HCT116 (cell line): Measurements from ENCODE around the gene CFAP300. TPM values are rescaled to one million over a fixed set of nuclear protein-coding genes. Genes with fewer than 3 reads are reported as not detected.
A peak's percentile ranks its signal among the peaks of the same experiment; 100 is the strongest.

ENCODE experiments used
- ATAC-seq: fragments of 200-7000 bp; cut with Tn5 transposase; 2 replicates; pipeline ENCODE4 v1.9.1; 2020; ENCODE audit warnings: mild to moderate bottlenecking, moderate library complexity
- BruUV-seq: library from RNA; stranded (reverse); fragments of 400-500 nt; replicated peaks from 2 replicates; lab custom pipeline; 2021; lab: Mats Ljungman, UMichigan
- CTCF ChIA-PET: fragments of 300-600 bp; sonication (Branson Sonifier 250); formaldehyde crosslinking; loops from one replicate; lab custom pipeline; 2021; ENCODE audit warnings: antibody characterized with exemption; lab: Charles Lee
- POLR2A ChIA-PET: fragments of 300-600, 350-600 bp; sonication (Branson Sonifier 250); formaldehyde crosslinking; loops from one replicate; lab custom pipeline; 2021; ENCODE audit warnings: antibody characterized with exemption; lab: Charles Lee
- RAD21 ChIA-PET, 2 experiments: fragments of 300-600 bp; sonication (Branson Sonifier 250); formaldehyde crosslinking; loops; one replicate each; lab custom pipeline; 2023; ENCODE audit warnings: low total read pairs in 2 of 2; ENCODE audit not compliant: uncharacterized antibody in 2 of 2, unreplicated experiment in 2 of 2, low non-redundant PET in 1 of 2; lab: Charles Lee
- DNase-seq: peaks from one replicate; pipeline ENCODE4 v3.0.0-alpha.2; 2010; ENCODE audit warnings: low read depth, low spot score
- H2AFZ ChIP-seq: fragments of 200-600 bp; shearing (Covaris generic), sonication (generic); 2 replicates; pipeline ENCODE4 v1.6.1; 2017; ENCODE audit warnings: low read depth, mixed run types, mixed read lengths, antibody characterized with exemption, low read length; ENCODE audit not compliant: poor library complexity, severe bottlenecking
- H3K27ac ChIP-seq: 2 replicates; pipeline ENCODE4 v1.5.1; 2012; ENCODE audit warnings: low read depth, low read length
- H3K27me3 ChIP-seq: fragments of 200-600 bp; sonication (generic); 2 replicates; pipeline ENCODE4 v1.6.1; 2016; ENCODE audit warnings: mixed run types, low read length, mixed read lengths; ENCODE audit not compliant: insufficient read depth
- H3K36me3 ChIP-seq, 2 experiments: fragments of 200-500 bp in 1 of 2; fragments of 200-600 bp in 1 of 2; sonication (Bioruptor generic) in 1 of 2; sonication (generic) in 1 of 2; 2 replicates each; pipeline versions ENCODE4 v1.5.1 to v1.6.1; 2014 to 2016; ENCODE audit warnings: low read length in 2 of 2, inconsistent platforms in 1 of 2, mixed read lengths in 1 of 2, mixed run types in 1 of 2; ENCODE audit not compliant: insufficient read depth in 2 of 2, control insufficient read depth in 1 of 2
- H3K4me1 ChIP-seq, 2 experiments: fragments of 200-600 bp in 1 of 2; sonication (generic) in 1 of 2; 2 replicates each; pipeline versions ENCODE4 v1.5.1 to v1.6.1; 2012 to 2017; ENCODE audit warnings: low read length in 2 of 2, inconsistent platforms in 1 of 2, mild to moderate bottlenecking in 1 of 2, mixed read lengths in 1 of 2, mixed run types in 1 of 2, moderate library complexity in 1 of 2; ENCODE audit not compliant: insufficient read depth in 2 of 2, control insufficient read depth in 1 of 2
- H3K4me2 ChIP-seq: fragments of 200-600 bp; sonication (generic); 2 replicates; pipeline ENCODE4 v1.6.1; 2017; ENCODE audit warnings: mixed run types, low read length, mixed read lengths
- H3K4me3 ChIP-seq, 2 experiments: fragments of 200-600 bp in 1 of 2; sonication (generic) in 1 of 2; replicated peaks in 1 of 2; 2 replicates each; pipeline ENCODE4 v1.5.1; 2011 to 2016; ENCODE audit warnings: low read length in 2 of 2, control low read depth in 1 of 2, low read depth in 1 of 2, mild to moderate bottlenecking in 1 of 2, mixed read lengths in 1 of 2, mixed run types in 1 of 2
- H3K79me2 ChIP-seq: fragments of 200-600 bp; sonication (generic); 2 replicates; pipeline ENCODE4 v1.6.1; 2017; ENCODE audit warnings: mild to moderate bottlenecking, mixed run types, low read length, moderate library complexity, mixed read lengths; ENCODE audit not compliant: insufficient read depth
- H3K9ac ChIP-seq: fragments of 200-600 bp; sonication (generic); 2 replicates; pipeline ENCODE4 v1.6.1; 2016; ENCODE audit warnings: low read length, mixed read lengths
- H3K9me2 ChIP-seq: fragments of 200-600 bp; sonication (generic), shearing (Covaris generic); 2 replicates; pipeline ENCODE4 v1.6.1; 2017; ENCODE audit warnings: mixed run types, mild to moderate bottlenecking, moderate library complexity; ENCODE audit not compliant: insufficient read depth
- H3K9me3 ChIP-seq, 2 experiments: fragments of 200-500 bp in 1 of 2; fragments of 200-600 bp in 1 of 2; sonication (Bioruptor generic) in 1 of 2; sonication (generic) in 1 of 2; 2 replicates each; pipeline ENCODE4 v1.6.1; 2014 to 2017; ENCODE audit warnings: low read length in 2 of 2, mixed read lengths in 2 of 2, inconsistent platforms in 1 of 2, low read depth in 1 of 2, mild to moderate bottlenecking in 1 of 2, mixed run types in 1 of 2, moderate library complexity in 1 of 2; ENCODE audit not compliant: control insufficient read depth in 1 of 2, insufficient read depth in 1 of 2
- H4K20me1 ChIP-seq: fragments of 200-600 bp; sonication (generic), shearing (Covaris generic); 2 replicates; pipeline ENCODE4 v1.6.1; 2017; ENCODE audit warnings: mixed run types, mild to moderate bottlenecking, moderate library complexity; ENCODE audit not compliant: insufficient read depth
- CEBPB ChIP-seq: IDR thresholded peaks from 2 replicates; pipeline ENCODE4 v1.6.1; 2012; ENCODE audit warnings: low read depth
- EZH2 ChIP-seq: fragments of 200-600 bp; sonication (generic); IDR thresholded peaks from 2 replicates; pipeline ENCODE4 v1.6.1; 2017; ENCODE audit warnings: antibody characterized with exemption, mixed run types
- EZH2phosphoT487 ChIP-seq: fragments of 200-600 bp; IDR thresholded peaks from 2 replicates; pipeline ENCODE4 v1.6.1; 2018; ENCODE audit warnings: antibody characterized with exemption, borderline replicate concordance
- JUND ChIP-seq: IDR thresholded peaks from 2 replicates; pipeline ENCODE4 v1.6.1; 2012
- POLR2A ChIP-seq: IDR thresholded peaks from 2 replicates; pipeline ENCODE4 v1.7.0; 2011; ENCODE audit warnings: borderline replicate concordance; ENCODE audit not compliant: insufficient read depth, insufficient read length; ENCODE audit errors: extremely low read depth
- YY1 ChIP-seq: IDR thresholded peaks from 2 replicates; pipeline ENCODE4 v1.6.1; 2011; ENCODE audit warnings: low read length, low read depth, moderate library complexity, mild to moderate bottlenecking; ENCODE audit not compliant: insufficient replicate concordance; ENCODE audit errors: extremely low read depth
- ZFX ChIP-seq: fragments of 450-650 bp; IDR thresholded peaks from 2 replicates; pipeline ENCODE4 v1.6.1; 2017
- intact Hi-C: fragments of 100-400 bp; cut with micrococcal nuclease; formaldehyde crosslinking; loops from 2 replicates; pipeline ENCODE4 v1.10.0; 2022
- total RNA-seq: library from RNA; stranded (reverse); gene quantifications from one replicate; pipeline ENCODE4 v1.2.1, GENCODE V29; 2021; ENCODE audit not compliant: unreplicated experiment
- TF ChIP-seq, protein P1 (sequence below): IDR thresholded peaks from 2 replicates; pipeline ENCODE4 v1.6.1; 2012; ENCODE audit warnings: low read depth

The CFAP300 gene
- total RNA-seq, 1 experiment from 2014 or later: not detected

DNA sequence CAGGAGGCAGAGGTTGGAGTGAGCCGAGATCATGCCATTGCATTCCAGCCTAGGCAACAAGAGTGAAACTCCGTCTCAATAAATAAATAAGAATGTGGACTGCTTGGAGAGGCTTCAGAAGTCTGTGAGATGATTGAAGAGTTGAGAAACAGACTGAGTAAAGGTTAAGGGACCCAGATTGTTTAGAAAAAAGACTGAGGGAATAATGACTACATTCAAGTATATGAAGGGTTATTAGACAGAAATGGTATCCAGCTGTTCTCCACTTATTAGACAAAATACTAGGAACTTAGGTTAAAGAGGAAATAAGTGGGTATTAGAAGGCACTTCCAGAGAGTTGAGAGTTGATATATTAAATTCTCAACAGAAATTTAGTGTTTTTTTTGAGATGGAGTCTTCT is 52.5 kb downstream of the CFAP300 start:
- Histone ChIP-seq H3K4me3 (no peak overlapping the region), H2AFZ (no peak overlapping the region), H3K79me2 (no peaks in the 10 kb centered on the region), H3K4me2 (no peak overlapping the region), H3K36me3 (no peaks in the 10 kb centered on the region), H3K9ac (no peak overlapping the region), H3K9me3 (no peaks in the 10 kb centered on the region), H3K27ac (no peak overlapping the region), H3K9me2 (no peaks in the 10 kb centered on the region), H4K20me1 (no peaks in the 10 kb centered on the region), H3K27me3 (no peaks in the 10 kb centered on the region), H3K4me1 (no peaks in the 10 kb centered on the region)
- ChIA-PET POLR2A (no interaction called here), CTCF (no interaction called here), RAD21 (no interaction called here)
- ATAC-seq: no peak
- TF ChIP-seq YY1: no peak
- no peak for TF ChIP-seq EZH2phosphoT487
- TF ChIP-seq POLR2A: no peak
- TF ChIP-seq, protein P1, sequence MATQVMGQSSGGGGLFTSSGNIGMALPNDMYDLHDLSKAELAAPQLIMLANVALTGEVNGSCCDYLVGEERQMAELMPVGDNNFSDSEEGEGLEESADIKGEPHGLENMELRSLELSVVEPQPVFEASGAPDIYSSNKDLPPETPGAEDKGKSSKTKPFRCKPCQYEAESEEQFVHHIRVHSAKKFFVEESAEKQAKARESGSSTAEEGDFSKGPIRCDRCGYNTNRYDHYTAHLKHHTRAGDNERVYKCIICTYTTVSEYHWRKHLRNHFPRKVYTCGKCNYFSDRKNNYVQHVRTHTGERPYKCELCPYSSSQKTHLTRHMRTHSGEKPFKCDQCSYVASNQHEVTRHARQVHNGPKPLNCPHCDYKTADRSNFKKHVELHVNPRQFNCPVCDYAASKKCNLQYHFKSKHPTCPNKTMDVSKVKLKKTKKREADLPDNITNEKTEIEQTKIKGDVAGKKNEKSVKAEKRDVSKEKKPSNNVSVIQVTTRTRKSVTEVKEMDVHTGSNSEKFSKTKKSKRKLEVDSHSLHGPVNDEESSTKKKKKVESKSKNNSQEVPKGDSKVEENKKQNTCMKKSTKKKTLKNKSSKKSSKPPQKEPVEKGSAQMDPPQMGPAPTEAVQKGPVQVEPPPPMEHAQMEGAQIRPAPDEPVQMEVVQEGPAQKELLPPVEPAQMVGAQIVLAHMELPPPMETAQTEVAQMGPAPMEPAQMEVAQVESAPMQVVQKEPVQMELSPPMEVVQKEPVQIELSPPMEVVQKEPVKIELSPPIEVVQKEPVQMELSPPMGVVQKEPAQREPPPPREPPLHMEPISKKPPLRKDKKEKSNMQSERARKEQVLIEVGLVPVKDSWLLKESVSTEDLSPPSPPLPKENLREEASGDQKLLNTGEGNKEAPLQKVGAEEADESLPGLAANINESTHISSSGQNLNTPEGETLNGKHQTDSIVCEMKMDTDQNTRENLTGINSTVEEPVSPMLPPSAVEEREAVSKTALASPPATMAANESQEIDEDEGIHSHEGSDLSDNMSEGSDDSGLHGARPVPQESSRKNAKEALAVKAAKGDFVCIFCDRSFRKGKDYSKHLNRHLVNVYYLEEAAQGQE: no peak
- TF ChIP-seq ZFX: no peak
- intact Hi-C loops: no loop called here
- DNase-seq: no peak
- no TSS peak for BruUV-seq

DNA sequence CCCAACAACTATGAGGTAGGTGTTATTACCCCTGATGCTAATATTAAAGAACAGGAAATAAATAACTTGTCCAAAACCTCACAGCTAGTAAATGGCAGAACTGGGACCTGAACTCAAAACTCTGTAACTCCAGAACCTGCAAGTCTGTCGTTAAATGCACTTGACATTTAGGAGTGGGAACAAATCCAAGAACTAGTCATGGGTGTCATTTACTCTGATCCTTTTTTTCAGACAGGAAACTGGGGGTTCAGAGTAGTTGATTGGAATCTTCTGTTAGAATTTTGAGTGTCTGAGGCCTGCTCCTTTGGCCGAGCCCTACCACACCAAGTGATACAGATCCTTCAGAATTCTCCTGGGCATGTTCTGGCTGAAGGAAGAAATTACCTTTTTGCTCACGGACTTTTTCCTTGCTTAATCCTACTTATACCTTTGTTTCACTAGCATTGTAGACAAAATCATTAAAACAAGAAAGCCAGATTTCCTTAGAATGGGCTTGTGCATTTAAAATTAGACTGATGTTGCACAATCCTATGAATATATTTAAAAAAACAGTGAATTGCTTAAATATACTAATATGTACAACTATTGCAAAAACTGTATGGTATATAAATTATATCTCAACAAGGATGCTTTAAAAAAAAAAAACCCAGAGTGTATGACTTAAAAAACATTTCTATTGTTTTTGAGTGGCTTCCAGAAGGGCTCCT is 61.6 kb downstream of the CFAP300 start:
- CTCF ChIA-PET: no interaction called here
- POLR2A ChIA-PET: no interaction called here
- peak overlapping the region; percentile 96 for H3K9ac ChIP-seq

More for the DNA sequence above, 61.6 kb downstream of the CFAP300 start:
- H3K36me3 ChIP-seq: no peaks in the 10 kb centered on the region
- H3K9me3 ChIP-seq: no peaks in the 10 kb centered on the region
- BruUV-seq: no TSS peak
- intact Hi-C loops: no loop called here
- peak overlapping the region; percentile 100 for H3K27ac ChIP-seq
- no peaks in the 10 kb centered on the region for H4K20me1 ChIP-seq
- TF ChIP-seq EZH2 (no peak), JUND (no peak), EZH2phosphoT487 (no peak), CEBPB (peak; percentile 50; the same call in 1 of the 2 replicates)
- no peaks in the 10 kb centered on the region for H3K27me3 ChIP-seq
- no peak for DNase-seq
- H3K4me2 ChIP-seq: peak overlapping the region; percentile 91
- peak overlapping the region; percentile 82 to 83 for H3K4me3 ChIP-seq
- no peaks in the 10 kb centered on the region for H3K9me2 ChIP-seq
- ATAC-seq: no peak
- peaks cover 32% of the 10 kb centered on the region for H3K79me2 ChIP-seq
- RAD21 ChIA-PET: no interaction called here
- peak overlapping the region; percentile 60 for H2AFZ ChIP-seq
- H3K4me1 ChIP-seq: peaks cover 20 to 40% of the 10 kb centered on the region in 2 experiments
